Hepatocyte (in vitro differentiated cells): ENCODE data around the gene STT3B.
A peak's percentile ranks its signal among the peaks of the same experiment; 100 is the strongest.

Experiments
- EZH2 ChIP-seq: fragments of 200-600 bp; sonication (generic); IDR thresholded peaks from 2 replicates; pipeline ENCODE4 v1.6.1; 2016; ENCODE audit warnings: antibody characterized with exemption, mild to moderate bottlenecking, borderline replicate concordance
- EZH2phosphoT487 ChIP-seq: fragments of 200-600 bp; sonication (generic); IDR thresholded peaks from one replicate; pipeline ENCODE4 v1.6.1; 2018; ENCODE audit warnings: antibody characterized with exemption, mild to moderate bottlenecking, low read depth, moderate library complexity; ENCODE audit not compliant: unreplicated experiment, severe bottlenecking
- TF ChIP-seq, protein P1 (sequence below): fragments of 200-600 bp; sonication (generic); IDR thresholded peaks from 2 replicates; pipeline ENCODE4 v1.5.1; 2016; ENCODE audit warnings: antibody characterized with exemption, mild to moderate bottlenecking; ENCODE audit not compliant: poor library complexity

DNA sequence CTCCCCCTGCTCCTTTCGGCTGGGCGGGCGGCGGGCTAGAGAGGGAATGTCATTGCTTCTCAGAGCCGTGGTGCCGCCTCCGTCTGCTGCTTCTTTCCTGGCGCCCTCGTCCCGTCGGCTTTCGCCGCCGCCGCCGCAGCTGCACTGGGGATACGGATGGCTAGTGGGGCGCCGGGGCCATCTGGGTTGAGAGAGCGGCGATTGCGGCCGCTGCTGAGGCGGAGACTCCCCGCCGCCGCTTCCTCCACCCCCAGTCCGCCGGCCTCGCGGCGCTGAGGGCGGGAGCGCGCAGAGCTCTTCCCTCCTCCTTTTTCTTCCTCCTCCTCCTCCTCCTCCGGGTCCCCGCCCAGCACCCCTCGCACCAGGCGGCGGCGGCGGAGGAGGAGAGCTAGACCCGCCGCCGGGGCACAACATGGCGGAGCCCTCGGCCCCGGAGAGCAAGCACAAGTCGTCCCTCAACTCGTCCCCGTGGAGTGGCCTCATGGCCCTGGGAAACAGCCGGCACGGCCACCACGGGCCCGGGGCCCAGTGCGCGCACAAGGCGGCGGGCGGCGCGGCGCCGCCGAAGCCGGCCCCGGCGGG lies at the start of gene STT3B:
- TF ChIP-seq, protein P1, sequence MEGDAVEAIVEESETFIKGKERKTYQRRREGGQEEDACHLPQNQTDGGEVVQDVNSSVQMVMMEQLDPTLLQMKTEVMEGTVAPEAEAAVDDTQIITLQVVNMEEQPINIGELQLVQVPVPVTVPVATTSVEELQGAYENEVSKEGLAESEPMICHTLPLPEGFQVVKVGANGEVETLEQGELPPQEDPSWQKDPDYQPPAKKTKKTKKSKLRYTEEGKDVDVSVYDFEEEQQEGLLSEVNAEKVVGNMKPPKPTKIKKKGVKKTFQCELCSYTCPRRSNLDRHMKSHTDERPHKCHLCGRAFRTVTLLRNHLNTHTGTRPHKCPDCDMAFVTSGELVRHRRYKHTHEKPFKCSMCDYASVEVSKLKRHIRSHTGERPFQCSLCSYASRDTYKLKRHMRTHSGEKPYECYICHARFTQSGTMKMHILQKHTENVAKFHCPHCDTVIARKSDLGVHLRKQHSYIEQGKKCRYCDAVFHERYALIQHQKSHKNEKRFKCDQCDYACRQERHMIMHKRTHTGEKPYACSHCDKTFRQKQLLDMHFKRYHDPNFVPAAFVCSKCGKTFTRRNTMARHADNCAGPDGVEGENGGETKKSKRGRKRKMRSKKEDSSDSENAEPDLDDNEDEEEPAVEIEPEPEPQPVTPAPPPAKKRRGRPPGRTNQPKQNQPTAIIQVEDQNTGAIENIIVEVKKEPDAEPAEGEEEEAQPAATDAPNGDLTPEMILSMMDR: peak; percentile 4
- TF ChIP-seq EZH2 (no peak), EZH2phosphoT487 (no peak)
